HG03095 (cell line): Measurements from ENCODE around the gene CD1C.
"Not testable (repeated sequence)": the region's sequence is repeated elsewhere in the genome, so short reads cannot be mapped to it uniquely, and the experiment has no call there.

Experiments used
- ATAC-seq: cut with Tn5 transposase; IDR thresholded peaks from one replicate; pipeline ENCODE4 v1.9.1; 2021; ENCODE audit warnings: moderate library complexity; ENCODE audit not compliant: unreplicated experiment

CD1C gene

GRCh38 chr1:158289811-158290210 lies at the start of gene CD1C:
TSS of gene CD1C (plus strand) at chr1:158289923. CDS start at chr1:158290065, 142 bp downstream.
- ATAC-seq, result no peak

GRCh38 chr1:158246650-158247049 lies 43.1 kb upstream of the CD1C start:
- no peak for ATAC-seq

GRCh38 chr1:158248118-158248517 lies 41.6 kb upstream of the CD1C start:
- ATAC-seq, result no peak

- ATAC-seq, result no peak
Observed at GRCh38 chr1:158248771-158249170, 41.0 kb upstream of the CD1C start.

GRCh38 chr1:158249646-158250045 lies 40.1 kb upstream of the CD1C start:
- ATAC-seq, result no peak

GRCh38 chr1:158251163-158251562 lies 38.6 kb upstream of the CD1C start:
- no peak for ATAC-seq

GRCh38 chr1:158255656-158256055 lies 34.1 kb upstream of the CD1C start:
- ATAC-seq, result no peak

- not testable (repeated sequence) for ATAC-seq
Observed at GRCh38 chr1:158256747-158257146, 33.0 kb upstream of the CD1C start.

GRCh38 chr1:158257888-158258287 lies 31.8 kb upstream of the CD1C start:
- ATAC-seq, result no peak

- no peak for ATAC-seq
Observed at GRCh38 chr1:158259117-158259516, 30.6 kb upstream of the CD1C start.

- ATAC-seq, result no peak
Observed at GRCh38 chr1:158272681-158273080, 17.0 kb upstream of the CD1C start.

- ATAC-seq, result no peak
Observed at GRCh38 chr1:158274797-158275196, 14.9 kb upstream of the CD1C start.

GRCh38 chr1:158282421-158282820 lies 7.3 kb upstream of the CD1C start:
- not testable (repeated sequence) for ATAC-seq

- ATAC-seq, result no peak
Observed at GRCh38 chr1:158283965-158284364, 5.8 kb upstream of the CD1C start.

GRCh38 chr1:158285756-158286241 lies 3.9 kb upstream of the CD1C start:
- peak; percentile 74 for ATAC-seq

GRCh38 chr1:158286487-158286886 lies 3.2 kb upstream of the CD1C start:
- ATAC-seq, result no peak

GRCh38 chr1:158286941-158287346 lies 2.8 kb upstream of the CD1C start:
- ATAC-seq, result no peak

GRCh38 chr1:158290321-158290844 lies 660 bp downstream of the CD1C start:
- no peak for ATAC-seq

- no peak for ATAC-seq
Observed at GRCh38 chr1:158295791-158296190, 6.1 kb downstream of the CD1C start.

- ATAC-seq, result no peak
Observed at GRCh38 chr1:158310623-158311022, 20.9 kb downstream of the CD1C start.

GRCh38 chr1:158311066-158311465 lies 21.3 kb downstream of the CD1C start:
- no peak for ATAC-seq

- no peak for ATAC-seq
Observed at GRCh38 chr1:158323866-158324265, 34.1 kb downstream of the CD1C start.

- ATAC-seq, result no peak
Observed at GRCh38 chr1:158324395-158324794, 34.7 kb downstream of the CD1C start.
